ENCODE measurements around the gene MAP3K15. TPM values are rescaled to one million over a fixed set of nuclear protein-coding genes. Genes with fewer than 3 reads are reported as not detected.

Gene MAP3K15
- total RNA-seq, 2 experiments from 2014 or later: 0.31 to 0.37 TPM

DNA sequence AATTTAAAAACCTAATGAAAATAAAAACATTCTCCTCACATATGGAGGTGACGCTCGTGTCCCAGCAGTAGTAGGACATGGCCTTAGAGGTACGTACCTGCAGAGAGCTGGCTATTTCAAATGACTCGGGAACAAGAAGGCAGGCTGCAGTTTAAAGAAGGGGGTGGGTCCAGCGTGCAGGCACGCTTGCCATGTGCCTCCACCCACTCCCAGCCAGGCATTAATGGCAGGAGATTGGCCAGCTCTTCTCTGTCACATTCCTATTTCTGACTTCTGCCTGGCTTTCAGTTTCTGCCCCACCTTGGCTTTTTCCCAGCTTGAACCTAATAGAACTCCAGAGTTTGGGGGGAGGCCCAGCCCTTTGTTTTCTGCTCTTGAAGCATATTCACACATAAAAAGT, 154.4 kb downstream of the MAP3K15 start:
- H3K27me3 Mint-ChIP-seq (ENCODE audit: low read depth): no peaks in the 10 kb centered on the region
- no peaks in the 10 kb centered on the region for H3K4me1 Mint-ChIP-seq (ENCODE audit: low read depth)
- no peak overlapping the region for H3K4me3 Mint-ChIP-seq
- H3K27ac Mint-ChIP-seq: no peak overlapping the region
- DNase-seq (no peak), ATAC-seq (no peak)
- ChIA-PET CTCF (interaction anchor here (2.7 kb wide), 1 partner anchor 11 kb away, joined by 13 read pairs; no protein-coding TSS in a partner anchor), POLR2A (interaction anchor here (0.6 kb wide), 1 partner anchor 706 kb away, joined by 3 read pairs; no protein-coding TSS in a partner anchor)
- H3K36me3 Mint-ChIP-seq (ENCODE audit: low read depth): peaks cover 47% of the 10 kb centered on the region
- H3K9me3 Mint-ChIP-seq (ENCODE audit: insufficient read depth): no peaks in the 10 kb centered on the region

GRCh38 chrX:19358521-19358920, 156.8 kb downstream of the MAP3K15 start:
- Mint-ChIP-seq H3K27me3 (ENCODE audit: low read depth) (no peaks in the 10 kb centered on the region), H3K27ac (no peak overlapping the region), H3K9me3 (ENCODE audit: insufficient read depth) (no peaks in the 10 kb centered on the region), H3K4me3 (no peak overlapping the region), H3K36me3 (ENCODE audit: low read depth) (peaks cover 48% of the 10 kb centered on the region), H3K4me1 (ENCODE audit: low read depth) (no peaks in the 10 kb centered on the region)
- DNase-seq (no peak), ATAC-seq (no peak)
- CTCF ChIA-PET: no interaction called here
- POLR2A ChIA-PET: no interaction called here

GRCh38 chrX:19354625-19355024, 160.7 kb downstream of the MAP3K15 start:
- H3K27me3 Mint-ChIP-seq (ENCODE audit: low read depth): no peaks in the 10 kb centered on the region
- no peak for ATAC-seq
- H3K4me1 Mint-ChIP-seq (ENCODE audit: low read depth): peaks cover 18% of the 10 kb centered on the region
- no peak overlapping the region for H3K4me3 Mint-ChIP-seq
- no peaks in the 10 kb centered on the region for H3K9me3 Mint-ChIP-seq (ENCODE audit: insufficient read depth)
- ChIA-PET POLR2A (no interaction called here), CTCF (no interaction called here)
- no peak overlapping the region for H3K27ac Mint-ChIP-seq
- peaks cover 59% of the 10 kb centered on the region for H3K36me3 Mint-ChIP-seq (ENCODE audit: low read depth)
- no peak for DNase-seq

GRCh38 chrX:19350941-19351384, 164.3 kb downstream of the MAP3K15 start:
- ATAC-seq (peak; percentile 80), DNase-seq (peak; percentile 23)
- peaks cover 23% of the 10 kb centered on the region for H3K4me1 Mint-ChIP-seq (ENCODE audit: low read depth)
- ChIA-PET POLR2A (no interaction called here), CTCF (interaction anchor here (1.0 kb wide), 1 partner anchor 14 kb away, joined by 5 read pairs; no protein-coding TSS in a partner anchor)
- peaks cover 40% of the 10 kb centered on the region for H3K36me3 Mint-ChIP-seq (ENCODE audit: low read depth)
- peak overlapping the region; percentile 87 for H3K27ac Mint-ChIP-seq
- H3K9me3 Mint-ChIP-seq (ENCODE audit: insufficient read depth): no peaks in the 10 kb centered on the region
- H3K4me3 Mint-ChIP-seq: peak overlapping the region; percentile 18
- H3K27me3 Mint-ChIP-seq (ENCODE audit: low read depth): no peaks in the 10 kb centered on the region

- ChIA-PET CTCF (interaction anchor here (1.3 kb wide), 1 partner anchor 12 kb away, joined by 3 read pairs; no protein-coding TSS in a partner anchor), POLR2A (no interaction called here)
- Mint-ChIP-seq H3K4me3 (no peak overlapping the region), H3K4me1 (ENCODE audit: low read depth) (peaks cover 25% of the 10 kb centered on the region), H3K27ac (no peak overlapping the region), H3K36me3 (ENCODE audit: low read depth) (peaks cover 30% of the 10 kb centered on the region), H3K9me3 (ENCODE audit: insufficient read depth) (no peaks in the 10 kb centered on the region), H3K27me3 (ENCODE audit: low read depth) (no peaks in the 10 kb centered on the region)
- ATAC-seq (no peak), DNase-seq (no peak)
Observed at GRCh38 chrX:19349264-19349663, 166.0 kb downstream of the MAP3K15 start.

DNA sequence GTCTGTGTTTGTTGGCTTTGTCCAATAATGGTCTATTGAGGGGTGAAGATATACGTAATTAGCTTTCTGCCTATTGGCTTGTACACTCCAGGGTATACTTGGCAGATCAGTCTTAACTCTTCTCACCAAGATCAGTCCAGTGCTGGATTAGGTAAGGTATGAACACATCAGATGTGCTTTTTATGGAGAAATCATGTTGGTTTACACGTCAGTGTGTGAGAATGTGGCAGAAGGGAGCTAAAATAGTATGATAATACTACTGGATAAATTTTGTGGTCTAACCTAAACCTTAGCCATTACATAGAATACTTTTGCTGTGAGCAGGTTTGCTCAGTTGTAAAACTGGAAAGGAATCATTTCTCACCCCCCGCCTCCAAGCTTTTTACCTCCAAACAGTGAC, 167.4 kb downstream of the MAP3K15 start:
- POLR2A ChIA-PET: no interaction called here
- Mint-ChIP-seq H3K4me3 (no peak overlapping the region), H3K27me3 (ENCODE audit: low read depth) (no peaks in the 10 kb centered on the region), H3K36me3 (ENCODE audit: low read depth) (peaks cover 23% of the 10 kb centered on the region), H3K27ac (no peak overlapping the region), H3K9me3 (ENCODE audit: insufficient read depth) (no peaks in the 10 kb centered on the region), H3K4me1 (ENCODE audit: low read depth) (peaks cover 29% of the 10 kb centered on the region)
- no peak for ATAC-seq
- CTCF ChIA-PET: interaction anchor here (1.3 to 1.8 kb wide), 2 partner anchors 11 to 14 kb away, joined by 3 to 4 read pairs; no protein-coding TSS in a partner anchor
- no peak for DNase-seq

GRCh38 chrX:19344661-19345060, 170.6 kb downstream of the MAP3K15 start:
- ChIA-PET CTCF (no interaction called here), POLR2A (no interaction called here)
- DNase-seq (no peak), ATAC-seq (no peak)
- Mint-ChIP-seq H3K9me3 (ENCODE audit: insufficient read depth) (no peaks in the 10 kb centered on the region), H3K4me1 (ENCODE audit: low read depth) (peaks cover 12% of the 10 kb centered on the region), H3K4me3 (peak overlapping the region; percentile 81), H3K27me3 (ENCODE audit: low read depth) (no peaks in the 10 kb centered on the region), H3K36me3 (ENCODE audit: low read depth) (peaks cover 4% of the 10 kb centered on the region), H3K27ac (peak overlapping the region; percentile 88)

DNA sequence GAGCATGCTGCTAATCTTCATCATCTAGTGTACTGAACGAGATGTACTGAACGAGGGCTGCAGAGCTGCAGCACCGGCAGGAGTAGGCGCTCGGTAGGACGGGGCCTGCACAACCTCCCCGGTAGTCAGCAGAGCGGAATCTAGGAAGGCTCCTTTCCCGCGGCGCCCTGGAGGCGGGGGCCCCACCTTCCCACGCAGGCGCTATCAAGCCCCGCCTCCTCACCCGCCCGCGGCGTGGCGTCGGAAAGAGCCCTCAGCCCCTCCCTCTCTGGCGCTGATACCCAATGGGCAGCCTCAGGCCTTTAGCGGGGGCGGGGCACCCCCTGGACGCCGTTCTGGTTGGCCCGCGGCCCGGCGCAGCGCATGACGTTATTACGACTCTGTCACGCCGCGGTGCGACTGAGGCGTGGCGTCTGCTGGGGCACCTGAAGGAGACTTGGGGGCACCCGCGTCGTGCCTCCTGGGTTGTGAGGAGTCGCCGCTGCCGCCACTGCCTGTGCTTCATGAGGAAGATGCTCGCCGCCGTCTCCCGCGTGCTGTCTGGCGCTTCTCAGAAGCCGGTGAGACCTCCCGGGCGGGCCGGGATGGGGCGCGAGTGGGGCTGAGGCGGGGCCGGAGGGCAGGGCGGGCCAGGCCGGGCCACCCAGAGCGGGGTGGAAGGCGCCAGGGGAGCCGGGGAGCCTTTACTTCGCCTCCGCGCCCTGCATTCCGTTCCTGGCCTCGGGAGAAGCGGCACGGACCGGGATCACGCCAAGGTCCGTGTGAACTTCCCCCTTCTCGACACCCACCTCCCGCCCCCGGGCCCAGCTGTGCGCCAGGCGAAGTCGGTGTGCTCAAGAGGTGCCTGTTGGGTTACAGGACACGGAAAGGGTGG, 171.5 kb downstream of the MAP3K15 start, which contains the start of gene PDHA1:
PDHA1 (plus strand) TSS at position 393 of the 874 bp plus-strand sequence; CDS start at position 504, 111 bp downstream.
- DNase-seq: peak; percentile 94
- ATAC-seq: peak; percentile 99
- Mint-ChIP-seq H3K4me1 (ENCODE audit: low read depth) (peaks cover 10% of the 10 kb centered on the region), H3K9me3 (ENCODE audit: insufficient read depth) (no peaks in the 10 kb centered on the region), H3K36me3 (ENCODE audit: low read depth) (no peaks in the 10 kb centered on the region), H3K27me3 (ENCODE audit: low read depth) (no peaks in the 10 kb centered on the region), H3K27ac (peak within 1 kb of the TSS; percentile 88), H3K4me3 (peak within 1 kb of the TSS; percentile 81)
- CTCF ChIA-PET: no interaction called here
- POLR2A ChIA-PET: no interaction called here

- Mint-ChIP-seq H3K27ac (peak overlapping the region; percentile 88), H3K9me3 (ENCODE audit: insufficient read depth) (no peaks in the 10 kb centered on the region)
- ATAC-seq: no peak
Observed at GRCh38 chrX:19343085-19343534, 172.2 kb downstream of the MAP3K15 start.

GRCh38 chrX:19342331-19342906, 172.9 kb downstream of the MAP3K15 start:
- no peaks in the 10 kb centered on the region for H3K9me3 Mint-ChIP-seq (ENCODE audit: insufficient read depth)
- no peak for ATAC-seq
- H3K27me3 Mint-ChIP-seq (ENCODE audit: low read depth): no peaks in the 10 kb centered on the region
- ChIA-PET POLR2A (no interaction called here), CTCF (no interaction called here)
- H3K4me1 Mint-ChIP-seq (ENCODE audit: low read depth): peaks cover 10% of the 10 kb centered on the region
- H3K36me3 Mint-ChIP-seq (ENCODE audit: low read depth): no peaks in the 10 kb centered on the region
- no peak for DNase-seq
- no peak overlapping the region for H3K27ac Mint-ChIP-seq
- H3K4me3 Mint-ChIP-seq: no peak overlapping the region

More at GRCh38 chrX:19343085-19343534, 172.2 kb downstream of the MAP3K15 start:
- DNase-seq: no peak
- Mint-ChIP-seq H3K27me3 (ENCODE audit: low read depth) (no peaks in the 10 kb centered on the region), H3K4me3 (peak overlapping the region; percentile 81), H3K36me3 (ENCODE audit: low read depth) (no peaks in the 10 kb centered on the region), H3K4me1 (ENCODE audit: low read depth) (peaks cover 10% of the 10 kb centered on the region)
- POLR2A ChIA-PET: no interaction called here
- CTCF ChIA-PET: no interaction called here

GRCh38 chrX:19334945-19335626, 180.2 kb downstream of the MAP3K15 start:
- DNase-seq: peak; percentile 40
- H3K36me3 Mint-ChIP-seq (ENCODE audit: low read depth): no peaks in the 10 kb centered on the region
- CTCF ChIA-PET: interaction anchor here (1.0 to 2.7 kb wide), 3 partner anchors 19 to 945 kb away, joined by 3 to 7 read pairs (median 3); no protein-coding TSS in a partner anchor
- H3K27ac Mint-ChIP-seq: no peak overlapping the region
- H3K27me3 Mint-ChIP-seq (ENCODE audit: low read depth): no peaks in the 10 kb centered on the region
- POLR2A ChIA-PET: no interaction called here
- no peaks in the 10 kb centered on the region for H3K9me3 Mint-ChIP-seq (ENCODE audit: insufficient read depth)
- H3K4me3 Mint-ChIP-seq: no peak overlapping the region
- ATAC-seq: no peak
- H3K4me1 Mint-ChIP-seq (ENCODE audit: low read depth): peaks cover 1% of the 10 kb centered on the region

All from activated CD8-positive, alpha-beta T cell treated with anti-CD3 and anti-CD28 coated beads, Interleukin-2, amount 10 ng/mL, durations not matched to agents 7 days and 5 days (primary cell).